Naive thymus-derived CD4-positive, alpha-beta T cell (primary cell): ENCODE data around the gene ST8SIA1. TPM values are rescaled to one million over a fixed set of nuclear protein-coding genes. Genes with fewer than 3 reads are reported as not detected.

Source experiments
- ATAC-seq: fragments of 150-1000 bp; cut with Tn5 transposase; 2 replicates; pipeline ENCODE4 v1.10.0; 2021; ENCODE audit warnings: mild to moderate bottlenecking, moderate library complexity
- CTCF ChIA-PET: fragments of 350-600 bp; sonication (Branson Sonifier 250); formaldehyde crosslinking; loops from one replicate; lab custom pipeline; 2021; ENCODE audit warnings: antibody characterized with exemption; lab: Charles Lee
- POLR2A ChIA-PET: fragments of 350-600 bp; sonication (Branson Sonifier 250); formaldehyde crosslinking; loops from one replicate; lab custom pipeline; 2021; ENCODE audit warnings: antibody characterized with exemption, inconsistent platforms; lab: Charles Lee
- DNase-seq, 9 donors: peaks; one replicate each; pipeline versions ENCODE4 v3.0.0 to v3.0.0-alpha.2; 2020 to 2022; ENCODE audit warnings: mixed read lengths in 1 of 9
- H3K27ac ChIP-seq: one replicate; pipeline ENCODE4 v1.7.0; 2013; ENCODE audit warnings: mild to moderate bottlenecking, low read depth, low read length, moderate library complexity
- H3K27me3 ChIP-seq, 2 donors: one replicate each; pipeline ENCODE4 v1.7.0; 2013; ENCODE audit warnings: low read length in 2 of 2, mild to moderate bottlenecking in 2 of 2, moderate library complexity in 2 of 2; ENCODE audit not compliant: control insufficient read depth in 2 of 2, insufficient read depth in 2 of 2
- H3K36me3 ChIP-seq, 3 experiments: 1 replicate in 2 of 3; 2 replicates in 1 of 3; pipeline ENCODE4 v1.7.0; 2013; ENCODE audit warnings: low read length in 3 of 3, mild to moderate bottlenecking in 3 of 3, moderate library complexity in 1 of 3; ENCODE audit not compliant: insufficient read depth in 3 of 3, control insufficient read depth in 2 of 3
- H3K4me1 ChIP-seq, 2 donors: one replicate each; pipeline ENCODE4 v1.7.0; 2013; ENCODE audit warnings: low read length in 2 of 2, mild to moderate bottlenecking in 2 of 2, moderate library complexity in 1 of 2; ENCODE audit not compliant: control insufficient read depth in 2 of 2, insufficient read depth in 2 of 2
- H3K4me3 ChIP-seq: 2 replicates; pipeline ENCODE4 v1.7.0; 2013; ENCODE audit warnings: mild to moderate bottlenecking, low read length
- H3K9me3 ChIP-seq, 3 experiments: 1 replicate in 2 of 3; 2 replicates in 1 of 3; pipeline ENCODE4 v1.7.0; 2013; ENCODE audit warnings: low read length in 3 of 3; ENCODE audit not compliant: control insufficient read depth in 2 of 3
- H3K27ac Mint-ChIP-seq, 9 donors: one replicate each; pipeline ENCODE4 v1.8.0; 2020 to 2022; ENCODE audit warnings: mixed read lengths in 9 of 9, mild to moderate bottlenecking in 8 of 9, moderate library complexity in 5 of 9, inconsistent platforms in 2 of 9
- H3K27me3 Mint-ChIP-seq, 5 donors: one replicate each; pipeline ENCODE4 v1.8.0; 2021 to 2022; ENCODE audit warnings: mixed read lengths in 5 of 5, mild to moderate bottlenecking in 1 of 5
- H3K36me3 Mint-ChIP-seq, 5 donors: one replicate each; pipeline ENCODE4 v1.8.0; 2020 to 2022; ENCODE audit warnings: mixed read lengths in 5 of 5, mild to moderate bottlenecking in 3 of 5, inconsistent platforms in 1 of 5
- H3K4me1 Mint-ChIP-seq, 7 donors: one replicate each; pipeline ENCODE4 v1.8.0; 2020 to 2022; ENCODE audit warnings: mixed read lengths in 7 of 7, mild to moderate bottlenecking in 3 of 7, inconsistent platforms in 1 of 7
- H3K4me3 Mint-ChIP-seq, 10 donors: one replicate each; pipeline ENCODE4 v1.8.0; 2020 to 2022; ENCODE audit warnings: mild to moderate bottlenecking in 10 of 10, mixed read lengths in 10 of 10, moderate library complexity in 6 of 10, inconsistent platforms in 2 of 10
- H3K9me3 Mint-ChIP-seq, 11 donors: one replicate each; pipeline ENCODE4 v1.8.0; 2020 to 2022; ENCODE audit warnings: mixed read lengths in 11 of 11, mild to moderate bottlenecking in 4 of 11, inconsistent platforms in 1 of 11, moderate library complexity in 1 of 11
- intact Hi-C, 2 donors: fragments of 100-400 bp; cut with micrococcal nuclease; formaldehyde crosslinking; loops; one replicate each; pipeline ENCODE4 v1.15.1; 2023
- polyA plus RNA-seq, 2 donors: library from polyadenylated mRNA; unstranded; fragments of 300-500 nt; fragmentation: Illumina TruSeq; gene quantifications; one replicate each; pipeline ENCODE4 v1.2.3, GENCODE V29; 2021
- total RNA-seq, 6 experiments: library from RNA in 5 of 6; stranded (reverse) in 5 of 6; gene quantifications; 1 replicate in 5 of 6; 2 replicates in 1 of 6; pipeline ENCODE4 v1.2.3 and lab custom pipeline; 2021 to 2026

Gene ST8SIA1
- total and polyA plus RNA-seq, 7 experiments from 2014 or later = 0.51 to 6.0 (median 2.7) TPM; not detected in 1

DNA sequence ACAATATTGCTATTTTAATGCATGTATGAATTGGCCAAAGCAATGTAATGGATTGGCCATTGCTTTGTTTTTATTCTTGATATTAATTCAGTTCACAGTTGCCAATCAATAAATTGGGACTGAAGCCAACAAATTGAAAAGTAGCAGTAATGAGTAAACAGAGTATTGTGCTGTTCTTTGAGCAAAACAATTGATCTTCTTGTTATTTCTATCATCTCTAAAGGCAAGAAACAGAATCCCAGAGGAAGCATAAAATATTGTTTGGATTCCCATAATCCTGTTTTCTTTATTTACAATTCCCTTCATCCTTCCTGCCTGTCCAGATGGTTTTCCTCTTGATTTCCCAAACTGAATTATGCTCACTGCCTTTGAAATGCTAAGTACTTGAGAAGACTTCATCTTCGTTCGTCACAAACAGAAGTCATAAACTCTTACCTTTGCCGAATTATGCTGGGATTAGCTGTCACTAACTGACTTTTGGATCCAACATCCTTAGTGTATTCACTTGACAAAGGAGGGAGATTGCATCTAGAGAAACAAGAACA is 85.9 kb downstream of the ST8SIA1 start:
- no peak overlapping the region for H3K4me3 Mint-ChIP-seq
- no peak for DNase-seq
- H3K27me3 Mint-ChIP-seq = peaks cover 0 to 6% (median 0%) of the 10 kb centered on the region in 5 donors
- H3K9me3 Mint-ChIP-seq = no peaks in the 10 kb centered on the region
- CTCF ChIA-PET = no interaction called here
- no peaks in the 10 kb centered on the region for H3K4me1 ChIP-seq
- POLR2A ChIA-PET = no interaction called here
- H3K27ac Mint-ChIP-seq = no peak overlapping the region
- no peak overlapping the region for H3K27ac ChIP-seq
- peaks cover 0 to 5% (median 2%) of the 10 kb centered on the region in 7 donors for H3K4me1 Mint-ChIP-seq
- no peaks in the 10 kb centered on the region for H3K27me3 ChIP-seq
- intact Hi-C loops = loop anchor here in 1 of 2 donors (10.0 kb wide), 1 partner anchor 196 kb away; no protein-coding TSS in a partner anchor
- H3K9me3 ChIP-seq = no peaks in the 10 kb centered on the region
- no peaks in the 10 kb centered on the region for H3K36me3 ChIP-seq
- H3K36me3 Mint-ChIP-seq = no peaks in the 10 kb centered on the region
- no peak for ATAC-seq
- no peak overlapping the region for H3K4me3 ChIP-seq

- Mint-ChIP-seq H3K4me1 (peaks cover 0 to 5% (median 2%) of the 10 kb centered on the region in 7 donors), H3K27me3 (peaks cover 0 to 6% (median 0%) of the 10 kb centered on the region in 5 donors), H3K9me3 (no peaks in the 10 kb centered on the region), H3K4me3 (no peak overlapping the region), H3K36me3 (no peaks in the 10 kb centered on the region), H3K27ac (no peak overlapping the region)
- Histone ChIP-seq H3K4me1 (no peaks in the 10 kb centered on the region), H3K27ac (no peak overlapping the region), H3K9me3 (no peaks in the 10 kb centered on the region), H3K4me3 (no peak overlapping the region), H3K27me3 (no peaks in the 10 kb centered on the region), H3K36me3 (no peaks in the 10 kb centered on the region)
- ATAC-seq = no peak
- intact Hi-C loops = loop anchor here in 1 of 2 donors (10.0 kb wide), 1 partner anchor 197 kb away; no protein-coding TSS in a partner anchor
- DNase-seq = no peak
- ChIA-PET CTCF (interaction anchor here (0.6 kb wide), 1 partner anchor 477 kb away, joined by 3 read pairs; no protein-coding TSS in a partner anchor), POLR2A (no interaction called here)
Observed at GRCh38 chr12:22248121-22248520, 86.4 kb downstream of the ST8SIA1 start.

- Histone ChIP-seq H3K27ac (no peak overlapping the region), H3K27me3 (no peaks in the 10 kb centered on the region), H3K4me3 (no peak overlapping the region), H3K9me3 (no peaks in the 10 kb centered on the region), H3K36me3 (no peaks in the 10 kb centered on the region), H3K4me1 (no peaks in the 10 kb centered on the region)
- Mint-ChIP-seq H3K4me3 (no peak overlapping the region), H3K27ac (no peak overlapping the region), H3K9me3 (no peaks in the 10 kb centered on the region), H3K27me3 (peaks cover 0 to 6% (median 0%) of the 10 kb centered on the region in 5 donors), H3K36me3 (no peaks in the 10 kb centered on the region), H3K4me1 (peaks cover 0 to 5% (median 2%) of the 10 kb centered on the region in 7 donors)
- intact Hi-C loops = loop anchor here in 1 of 2 donors (10.0 kb wide), 1 partner anchor 198 kb away; no protein-coding TSS in a partner anchor
- no peak for ATAC-seq
- POLR2A ChIA-PET = no interaction called here
- CTCF ChIA-PET = no interaction called here
- DNase-seq = no peak
Observed at GRCh38 chr12:22246217-22246846, 88.2 kb downstream of the ST8SIA1 start.

- Mint-ChIP-seq H3K27me3 (peaks cover 0 to 5% (median 0%) of the 10 kb centered on the region in 5 donors), H3K27ac (no peak overlapping the region), H3K9me3 (peaks cover 0 to 9% (median 3%) of the 10 kb centered on the region in 11 donors), H3K4me1 (peaks cover 0 to 2% (median 0%) of the 10 kb centered on the region in 7 donors), H3K36me3 (peaks cover 0 to 4% (median 0%) of the 10 kb centered on the region in 5 donors), H3K4me3 (no peak overlapping the region)
- POLR2A ChIA-PET = interaction anchor here (0.8 kb wide), 1 partner anchor 14 kb away, joined by 3 read pairs; no protein-coding TSS in a partner anchor
- no peaks in the 10 kb centered on the region for H3K4me1 ChIP-seq
- ATAC-seq (no peak), DNase-seq (no peak)
- H3K9me3 ChIP-seq = no peaks in the 10 kb centered on the region
- intact Hi-C loops = loop anchor here in 1 of 2 donors (10.0 kb wide), 1 partner anchor 202 kb away; no protein-coding TSS in a partner anchor
- no peaks in the 10 kb centered on the region for H3K36me3 ChIP-seq
- CTCF ChIA-PET = no interaction called here
- H3K27ac ChIP-seq = no peak overlapping the region
- H3K27me3 ChIP-seq = no peaks in the 10 kb centered on the region
- no peak overlapping the region for H3K4me3 ChIP-seq
Observed at GRCh38 chr12:22242726-22243125, 91.8 kb downstream of the ST8SIA1 start.

GRCh38 chr12:22238211-22238610 is 96.3 kb downstream of the ST8SIA1 start:
- peaks cover 0 to 4% (median 0%) of the 10 kb centered on the region in 5 donors for H3K36me3 Mint-ChIP-seq
- no peaks in the 10 kb centered on the region for H3K27me3 ChIP-seq
- H3K9me3 ChIP-seq = no peaks in the 10 kb centered on the region
- peak overlapping the region in 1 of 9 donors; percentile 66 for H3K27ac Mint-ChIP-seq
- no peak overlapping the region for H3K4me3 Mint-ChIP-seq
- peaks cover 0 to 7% (median 0%) of the 10 kb centered on the region in 5 donors for H3K27me3 Mint-ChIP-seq
- intact Hi-C loops = no loop called here
- ATAC-seq (no peak), DNase-seq (no peak)
- ChIA-PET CTCF (no interaction called here), POLR2A (no interaction called here)
- H3K9me3 Mint-ChIP-seq = peaks cover 0 to 9% (median 3%) of the 10 kb centered on the region in 11 donors
- no peaks in the 10 kb centered on the region for H3K4me1 ChIP-seq
- H3K4me3 ChIP-seq = no peak overlapping the region
- H3K36me3 ChIP-seq = no peaks in the 10 kb centered on the region
- no peak overlapping the region for H3K27ac ChIP-seq
- H3K4me1 Mint-ChIP-seq = peaks cover 0 to 2% (median 0%) of the 10 kb centered on the region in 7 donors

- Histone ChIP-seq H3K36me3 (no peaks in the 10 kb centered on the region), H3K27ac (no peak overlapping the region), H3K4me3 (no peak overlapping the region), H3K4me1 (no peaks in the 10 kb centered on the region), H3K9me3 (no peaks in the 10 kb centered on the region), H3K27me3 (no peaks in the 10 kb centered on the region)
- H3K27me3 Mint-ChIP-seq = peaks cover 0 to 7% (median 0%) of the 10 kb centered on the region in 5 donors
- peaks cover 0 to 7% (median 3%) of the 10 kb centered on the region in 11 donors for H3K9me3 Mint-ChIP-seq
- ChIA-PET POLR2A (no interaction called here), CTCF (interaction anchor here (0.6 kb wide), 1 partner anchor 223 kb away, joined by 3 read pairs; no protein-coding TSS in a partner anchor)
- peaks cover 0 to 2% (median 0%) of the 10 kb centered on the region in 7 donors for H3K4me1 Mint-ChIP-seq
- ATAC-seq (no peak), DNase-seq (no peak)
- intact Hi-C loops = no loop called here
- peaks cover 0 to 4% (median 0%) of the 10 kb centered on the region in 5 donors for H3K36me3 Mint-ChIP-seq
- H3K4me3 Mint-ChIP-seq = no peak overlapping the region
- H3K27ac Mint-ChIP-seq = no peak overlapping the region
Observed at GRCh38 chr12:22234561-22234960, 99.9 kb downstream of the ST8SIA1 start.
